Peyer's patch (tissue), 4 donors: ENCODE measurements around the gene ETF1. TPM values are rescaled to one million over a fixed set of nuclear protein-coding genes. Genes with fewer than 3 reads are reported as not detected.

Experiments used
- DNase-seq, 3 donors: peaks; one replicate each; pipeline ENCODE4 v3.0.0-alpha.2; 2017 to 2019
- H3K27ac ChIP-seq, 4 donors: fragments of 200-600 bp; sonication (generic); one replicate each; pipeline ENCODE4 v1.5.1; 2016 to 2019
- H3K27me3 ChIP-seq, 2 donors: fragments of 200-600 bp; sonication (generic); one replicate each; pipeline ENCODE4 v1.5.1; 2019
- H3K36me3 ChIP-seq, 3 donors: fragments of 200-600 bp; sonication (generic); one replicate each; pipeline ENCODE4 v1.5.1; 2016 to 2019
- H3K4me1 ChIP-seq, 4 donors: fragments of 200-600 bp; sonication (generic); one replicate each; pipeline ENCODE4 v1.5.1; 2016 to 2019
- H3K4me3 ChIP-seq, 4 donors: fragments of 200-600 bp; sonication (generic); 1 replicate in 3 of 4; 2 replicates in 1 of 4; pipeline ENCODE4 v1.5.1; 2016 to 2019; ENCODE audit warnings: mild to moderate bottlenecking in 1 of 4
- H3K9me3 ChIP-seq, 4 donors: fragments of 200-600 bp; sonication (generic); one replicate each; pipeline ENCODE4 v1.5.1; 2016 to 2019; ENCODE audit warnings: mild to moderate bottlenecking in 1 of 4
- POLR2A ChIP-seq, 2 donors: fragments of 450-650 bp; IDR thresholded peaks; one replicate each; pipeline ENCODE4 v1.5.1; 2017; ENCODE audit warnings: antibody characterized with exemption in 2 of 2, mild to moderate bottlenecking in 2 of 2, moderate library complexity in 2 of 2
- total RNA-seq, 4 donors: library from RNA; depleted of rRNA; stranded (reverse); fragments of >200 nt; gene quantifications; one replicate each; pipeline ENCODE4 v1.1.0, GENCODE V29; 2016
- TF ChIP-seq, protein P1 (sequence below), 6 experiments: fragments of 450-650 bp in 4 of 6; fragments of 200-600 bp in 2 of 6; sonication (generic) in 1 of 6; IDR thresholded peaks; one replicate each; pipeline ENCODE4 v1.5.1; 2017 to 2019; ENCODE audit warnings: antibody characterized with exemption in 6 of 6, mild to moderate bottlenecking in 3 of 6, moderate library complexity in 1 of 6

Gene ETF1
- total RNA-seq, 4 donors from 2014 or later, result 33.3 to 75.1 (median 39.3) TPM

DNA sequence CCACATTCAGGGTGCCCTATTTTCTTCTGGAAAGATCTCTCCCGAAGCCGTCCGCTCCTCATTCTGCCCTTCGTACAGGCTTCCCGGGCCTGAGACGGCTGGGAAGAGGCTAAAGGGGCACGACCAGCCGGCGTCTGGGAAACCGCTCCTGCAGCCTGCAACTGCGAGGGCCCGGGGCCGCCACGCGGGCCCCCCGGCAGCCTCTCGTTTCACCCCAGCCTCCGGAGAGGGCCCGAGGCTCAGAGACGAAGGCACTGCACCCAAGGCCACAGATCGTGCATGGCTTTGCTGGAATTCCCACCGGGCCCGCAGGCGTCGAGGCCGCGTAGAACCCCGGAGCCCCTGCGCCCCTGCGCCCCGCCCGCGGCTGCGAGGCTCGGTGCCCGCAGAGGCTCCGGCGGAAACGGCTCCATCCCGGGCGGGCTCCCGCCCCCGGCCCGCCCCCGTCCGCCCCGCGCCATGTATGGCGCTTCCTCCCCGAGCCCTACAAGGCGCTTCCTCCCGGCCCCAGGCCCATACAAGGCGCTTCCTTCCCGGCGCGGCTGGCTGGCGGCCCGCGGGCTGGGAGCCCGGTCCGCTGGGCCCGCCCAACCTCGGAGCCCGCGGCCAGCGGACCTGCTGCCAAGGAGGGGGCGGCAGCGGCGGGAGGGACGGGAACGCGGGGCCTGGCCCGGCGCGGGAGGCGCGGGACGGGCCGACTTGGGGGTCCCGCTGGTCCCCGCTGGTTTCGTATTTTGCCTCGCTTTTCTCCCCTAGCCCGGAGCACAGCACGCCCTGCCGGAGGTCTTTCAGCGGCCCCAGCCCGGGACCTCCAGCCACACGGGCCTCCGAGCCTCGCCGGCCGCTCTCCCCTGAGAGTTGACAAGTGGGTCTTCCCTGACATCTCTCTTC lies 51.1 kb downstream of the ETF1 start:
- peak; percentile 79 to 93 (median 90) for DNase-seq
- no peaks in the 10 kb centered on the region for H3K9me3 ChIP-seq
- H3K27me3 ChIP-seq, result no peaks in the 10 kb centered on the region
- no peaks in the 10 kb centered on the region for H3K36me3 ChIP-seq
- H3K4me1 ChIP-seq, result peaks cover 0 to 19% (median 14%) of the 10 kb centered on the region in 4 donors
- H3K27ac ChIP-seq, result peak overlapping the region in 3 of 4 donors; percentile 18 to 53 (median 48)
- peak overlapping the region; percentile 26 to 66 (median 62) for H3K4me3 ChIP-seq
- TF ChIP-seq, protein P1, sequence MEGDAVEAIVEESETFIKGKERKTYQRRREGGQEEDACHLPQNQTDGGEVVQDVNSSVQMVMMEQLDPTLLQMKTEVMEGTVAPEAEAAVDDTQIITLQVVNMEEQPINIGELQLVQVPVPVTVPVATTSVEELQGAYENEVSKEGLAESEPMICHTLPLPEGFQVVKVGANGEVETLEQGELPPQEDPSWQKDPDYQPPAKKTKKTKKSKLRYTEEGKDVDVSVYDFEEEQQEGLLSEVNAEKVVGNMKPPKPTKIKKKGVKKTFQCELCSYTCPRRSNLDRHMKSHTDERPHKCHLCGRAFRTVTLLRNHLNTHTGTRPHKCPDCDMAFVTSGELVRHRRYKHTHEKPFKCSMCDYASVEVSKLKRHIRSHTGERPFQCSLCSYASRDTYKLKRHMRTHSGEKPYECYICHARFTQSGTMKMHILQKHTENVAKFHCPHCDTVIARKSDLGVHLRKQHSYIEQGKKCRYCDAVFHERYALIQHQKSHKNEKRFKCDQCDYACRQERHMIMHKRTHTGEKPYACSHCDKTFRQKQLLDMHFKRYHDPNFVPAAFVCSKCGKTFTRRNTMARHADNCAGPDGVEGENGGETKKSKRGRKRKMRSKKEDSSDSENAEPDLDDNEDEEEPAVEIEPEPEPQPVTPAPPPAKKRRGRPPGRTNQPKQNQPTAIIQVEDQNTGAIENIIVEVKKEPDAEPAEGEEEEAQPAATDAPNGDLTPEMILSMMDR (IDR thresholded peaks at IDR 0.05), result no peak
- no peak for TF ChIP-seq POLR2A (IDR thresholded peaks at IDR 0.05)

DNA sequence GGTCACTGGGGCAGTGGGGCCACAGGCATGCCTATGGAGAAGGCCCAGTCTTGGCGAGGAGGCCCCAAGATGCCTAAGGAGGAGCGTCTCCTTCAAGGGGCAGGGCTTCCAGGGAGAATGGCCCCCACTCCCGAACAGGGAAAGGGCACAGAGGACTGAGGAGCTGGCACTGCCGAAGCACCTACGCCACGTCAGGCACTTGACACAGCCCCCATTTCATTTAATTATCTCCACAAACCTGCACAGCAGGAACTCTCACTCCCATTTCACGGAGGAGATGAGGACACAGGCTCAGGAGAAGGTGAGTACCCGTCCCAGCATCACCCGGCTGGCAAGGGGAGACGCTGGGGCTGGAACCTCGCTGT lies 51.8 kb downstream of the ETF1 start:
- DNase-seq, result no peak
- Histone ChIP-seq H3K4me3 (peak overlapping the region; percentile 26 to 66 (median 62)), H3K27ac (peak overlapping the region in 1 of 4 donors; percentile 49)

DNA sequence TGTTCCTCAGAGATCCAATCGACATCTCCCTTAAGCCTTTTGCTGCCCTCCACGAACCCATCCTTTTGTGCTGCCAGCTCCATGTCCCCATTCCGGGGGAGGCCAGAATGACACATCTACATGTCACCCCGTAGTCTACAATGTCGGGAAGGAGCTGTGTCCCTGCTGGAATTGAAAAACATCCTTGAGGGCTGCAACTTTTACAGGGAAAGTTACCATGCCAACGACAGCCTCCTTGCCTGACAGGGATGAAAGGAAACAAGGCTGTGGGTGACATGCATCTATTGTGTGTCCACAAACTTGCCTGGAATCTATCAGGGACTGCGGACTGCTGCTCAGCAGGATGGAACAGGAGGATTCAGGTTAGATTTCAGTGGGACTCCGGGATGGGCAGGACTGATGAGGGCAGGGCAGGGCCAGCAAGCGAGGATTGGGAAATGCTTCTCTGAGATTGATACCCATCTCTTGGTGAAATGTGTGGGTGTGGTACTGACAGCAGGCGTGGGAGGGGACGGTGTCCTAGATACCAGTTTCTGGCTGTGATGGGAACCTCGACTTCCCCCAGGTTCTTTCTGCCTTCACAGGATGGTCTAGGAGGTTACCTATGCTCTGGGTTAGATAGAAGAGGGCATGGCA lies 52.3 kb downstream of the ETF1 start:
- H3K4me3 ChIP-seq, result no peak overlapping the region
- TF ChIP-seq POLR2A (IDR thresholded peaks at IDR 0.05), result no peak
- TF ChIP-seq, protein P1 (IDR thresholded peaks at IDR 0.05), result no peak
- no peaks in the 10 kb centered on the region for H3K9me3 ChIP-seq
- H3K27me3 ChIP-seq, result no peaks in the 10 kb centered on the region
- H3K27ac ChIP-seq, result no peak overlapping the region
- DNase-seq, result no peak
- H3K36me3 ChIP-seq, result no peaks in the 10 kb centered on the region
- peaks cover 0 to 19% (median 14%) of the 10 kb centered on the region in 4 donors for H3K4me1 ChIP-seq

More for the DNA sequence above, 51.8 kb downstream of the ETF1 start:
- TF ChIP-seq, protein P1 (IDR thresholded peaks at IDR 0.05), result no peak
- no peak for TF ChIP-seq POLR2A (IDR thresholded peaks at IDR 0.05)
- H3K27me3 ChIP-seq, result no peaks in the 10 kb centered on the region
- H3K4me1 ChIP-seq, result peaks cover 0 to 19% (median 14%) of the 10 kb centered on the region in 4 donors
- no peaks in the 10 kb centered on the region for H3K9me3 ChIP-seq
- no peaks in the 10 kb centered on the region for H3K36me3 ChIP-seq

DNA sequence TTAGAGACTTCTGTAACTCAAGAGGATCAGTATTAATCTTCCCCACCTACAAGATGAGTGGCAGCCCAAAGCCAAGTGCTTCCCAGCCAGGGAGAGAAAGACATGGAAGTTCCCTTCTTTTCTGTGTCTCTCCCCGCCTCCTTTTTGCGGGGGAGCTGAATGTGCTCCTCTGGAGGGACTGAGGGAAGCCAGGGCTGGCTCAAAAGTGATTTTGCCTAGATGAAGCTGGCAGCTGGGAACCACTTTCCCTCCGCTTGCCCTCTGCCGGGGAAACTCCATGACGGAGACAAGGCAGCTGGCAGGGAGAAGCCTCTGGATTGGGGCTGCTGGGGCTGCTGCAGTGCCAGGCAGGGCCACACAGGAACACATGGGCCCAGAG lies 53.4 kb downstream of the ETF1 start:
- no peaks in the 10 kb centered on the region for H3K9me3 ChIP-seq
- H3K27ac ChIP-seq, result no peak overlapping the region
- TF ChIP-seq, protein P1 (IDR thresholded peaks at IDR 0.05), result no peak
- TF ChIP-seq POLR2A (IDR thresholded peaks at IDR 0.05), result no peak
- no peaks in the 10 kb centered on the region for H3K36me3 ChIP-seq
- peaks cover 0 to 19% (median 14%) of the 10 kb centered on the region in 4 donors for H3K4me1 ChIP-seq
- no peaks in the 10 kb centered on the region for H3K27me3 ChIP-seq
- DNase-seq, result no peak
- H3K4me3 ChIP-seq, result no peak overlapping the region

DNA sequence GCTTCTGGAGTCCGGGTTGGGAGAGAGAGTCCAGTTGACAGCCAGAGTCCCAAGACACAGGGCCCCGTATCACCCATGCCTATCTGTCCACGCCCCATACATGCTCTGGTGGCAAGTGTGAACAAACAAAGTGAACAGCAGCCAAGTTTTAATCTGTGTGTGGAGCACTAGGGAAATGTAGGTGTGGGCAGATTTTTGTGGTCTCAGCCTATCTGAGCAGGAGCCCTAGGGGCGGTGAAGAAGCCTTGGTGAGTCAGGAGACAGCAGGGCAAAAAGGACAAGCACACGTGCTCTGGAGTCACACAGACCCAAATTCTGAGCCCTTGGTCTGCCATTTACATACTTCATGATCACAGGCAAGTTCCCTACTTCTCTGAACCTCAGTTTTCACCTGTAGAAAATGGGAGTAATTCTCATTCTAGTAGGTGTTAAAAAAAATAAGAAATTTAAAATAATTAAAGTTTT lies 54.5 kb downstream of the ETF1 start:
- Histone ChIP-seq H3K4me1 (peaks cover 0 to 19% (median 14%) of the 10 kb centered on the region in 4 donors), H3K27ac (no peak overlapping the region), H3K9me3 (no peaks in the 10 kb centered on the region), H3K4me3 (no peak overlapping the region), H3K27me3 (no peaks in the 10 kb centered on the region), H3K36me3 (no peaks in the 10 kb centered on the region)
- no peak for DNase-seq
- TF ChIP-seq POLR2A (IDR thresholded peaks at IDR 0.05), result no peak
- TF ChIP-seq, protein P1 (IDR thresholded peaks at IDR 0.05), result no peak
